Adrenal gland (tissue), 12 donors: ENCODE results near the gene CCDC124. TPM values are rescaled to one million over a fixed set of nuclear protein-coding genes. Genes with fewer than 3 reads are reported as not detected.

Source experiments
- DNase-seq, 7 donors: peaks; one replicate each; pipeline ENCODE4 v3.0.0-alpha.2; 2019 to 2020
- H3K27ac ChIP-seq, 5 donors: fragments of 200-600 bp; sonication (generic) in 4 of 5; 1 replicate in 3 of 5; 2 replicates in 2 of 5; pipeline versions ENCODE4 v1.5.1 to v1.8.0; 2016 to 2020; ENCODE audit warnings: mild to moderate bottlenecking in 1 of 5
- H3K27me3 ChIP-seq: fragments of 200-600 bp; 2 replicates; pipeline ENCODE4 v1.8.0; 2021
- H3K36me3 ChIP-seq, 2 donors: fragments of 200-600 bp; replicated peaks in 1 of 2; 1 replicate in 1 of 2; 2 replicates in 1 of 2; pipeline versions ENCODE4 v1.5.1 to v1.8.0; 2018 to 2022
- H3K4me1 ChIP-seq, 2 donors: fragments of 200-600 bp; replicated peaks in 1 of 2; 1 replicate in 1 of 2; 2 replicates in 1 of 2; pipeline versions ENCODE4 v1.5.1 to v1.8.0; 2018 to 2021
- H3K4me3 ChIP-seq, 4 donors: fragments of 200-600 bp; sonication (generic) in 3 of 4; one replicate each; pipeline ENCODE4 v1.5.1; 2016 to 2018
- H3K9me3 ChIP-seq, 3 donors: fragments of 200-600 bp; sonication (generic) in 1 of 3; replicated peaks in 1 of 3; 1 replicate in 2 of 3; 2 replicates in 1 of 3; pipeline versions ENCODE4 v1.5.1 to v1.8.0; 2016 to 2021
- POLR2A ChIP-seq, 2 donors: fragments of 450-650 bp; IDR thresholded peaks; one replicate each; pipeline ENCODE4 v1.6.1; 2017; ENCODE audit warnings: antibody characterized with exemption in 2 of 2, mild to moderate bottlenecking in 2 of 2, moderate library complexity in 1 of 2
- WGBS, 4 donors: extraction: QIAGEN DNeasy Blood & Tissue Kit in 2 of 4; methylation state at CpG; one replicate each; pipeline versions ENCODE4 v1.1.5 to v1.1.7; 2013 to 2017; 5-methylcytosine and 5-hydroxymethylcytosine counted together
- intact Hi-C, 2 donors: fragments of 100-400 bp; cut with DNase I; formaldehyde crosslinking; loops; one replicate each; pipeline versions ENCODE4 v1.14.1 to v1.15.0; 2022 to 2023
- polyA plus RNA-seq, 3 donors: library from polyadenylated mRNA; stranded (reverse); fragments of 200-250 nt in 2 of 3; fragments of 350-450 nt in 1 of 3; fragmentation: Illumina TruSeq in 1 of 3; extraction: RNeasy Lipid Tissue Mini Kit (QIAGEN cat#74804) in 1 of 3; gene quantifications; one replicate each; pipeline ENCODE4 v1.2.3, GENCODE V29; 2013 to 2014
- total RNA-seq, 9 donors: library from RNA; depleted of rRNA in 4 of 9; stranded (reverse); fragments of >200 nt in 4 of 9; fragments of 120-200 nt in 1 of 9; fragmentation: NEBNext Ultra II Directional in 1 of 9; extraction: Animal tissue kit (Norgen Biotek cat#: 25700) in 1 of 9; gene quantifications; one replicate each; pipeline versions ENCODE4 v1.1.0 to v1.2.4, GENCODE V29; 2013 to 2023
- TF ChIP-seq, protein P1 (sequence below), 6 experiments: fragments of 450-650 bp in 4 of 6; fragments of 200-600 bp in 2 of 6; sonication (generic) in 1 of 6; IDR thresholded peaks; 1 replicate in 5 of 6; 2 replicates in 1 of 6; pipeline versions ENCODE4 v1.5.1 to v1.8.0; 2016 to 2021; ENCODE audit warnings: antibody characterized with exemption in 6 of 6, mild to moderate bottlenecking in 2 of 6, moderate library complexity in 1 of 6
- donor health status: healthy with polysubstance abuse.
- donor health status: Bipolar disorder and iron deficiency.
- donor health status: DM: yes; HTN: yes; CAD: no.
- donor health status: DM: no; HTN: no; CAD: no.
- donor health status: DM: no; HTN: no; CAD: no.
- donor health status: DM: yes; HTN: yes; CAD: no.

The CCDC124 gene
- total and polyA plus RNA-seq, 12 donors, result 11.3 to 143 (median 65.9) TPM

- H3K36me3 ChIP-seq, result no peaks in the 10 kb centered on the region
- WGBS, 4 donors, result 42 to 55% (median 49%) methylated on average over 4 to 7 of the region's 7 CpGs
- H3K27ac ChIP-seq, result no peak overlapping the region
- no peak for TF ChIP-seq POLR2A (IDR thresholded peaks at IDR 0.05)
- TF ChIP-seq, protein P1, sequence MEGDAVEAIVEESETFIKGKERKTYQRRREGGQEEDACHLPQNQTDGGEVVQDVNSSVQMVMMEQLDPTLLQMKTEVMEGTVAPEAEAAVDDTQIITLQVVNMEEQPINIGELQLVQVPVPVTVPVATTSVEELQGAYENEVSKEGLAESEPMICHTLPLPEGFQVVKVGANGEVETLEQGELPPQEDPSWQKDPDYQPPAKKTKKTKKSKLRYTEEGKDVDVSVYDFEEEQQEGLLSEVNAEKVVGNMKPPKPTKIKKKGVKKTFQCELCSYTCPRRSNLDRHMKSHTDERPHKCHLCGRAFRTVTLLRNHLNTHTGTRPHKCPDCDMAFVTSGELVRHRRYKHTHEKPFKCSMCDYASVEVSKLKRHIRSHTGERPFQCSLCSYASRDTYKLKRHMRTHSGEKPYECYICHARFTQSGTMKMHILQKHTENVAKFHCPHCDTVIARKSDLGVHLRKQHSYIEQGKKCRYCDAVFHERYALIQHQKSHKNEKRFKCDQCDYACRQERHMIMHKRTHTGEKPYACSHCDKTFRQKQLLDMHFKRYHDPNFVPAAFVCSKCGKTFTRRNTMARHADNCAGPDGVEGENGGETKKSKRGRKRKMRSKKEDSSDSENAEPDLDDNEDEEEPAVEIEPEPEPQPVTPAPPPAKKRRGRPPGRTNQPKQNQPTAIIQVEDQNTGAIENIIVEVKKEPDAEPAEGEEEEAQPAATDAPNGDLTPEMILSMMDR (IDR thresholded peaks at IDR 0.05), result no peak
- no peak overlapping the region for H3K4me3 ChIP-seq
- no peaks in the 10 kb centered on the region for H3K27me3 ChIP-seq
- H3K4me1 ChIP-seq, result no peaks in the 10 kb centered on the region
- intact Hi-C loops, result no loop called here
- H3K9me3 ChIP-seq, result no peaks in the 10 kb centered on the region
- no peak for DNase-seq
These were observed 44.6 kb upstream of the CCDC124 start for GRCh38 chr19:17888260-17888659.

DNA sequence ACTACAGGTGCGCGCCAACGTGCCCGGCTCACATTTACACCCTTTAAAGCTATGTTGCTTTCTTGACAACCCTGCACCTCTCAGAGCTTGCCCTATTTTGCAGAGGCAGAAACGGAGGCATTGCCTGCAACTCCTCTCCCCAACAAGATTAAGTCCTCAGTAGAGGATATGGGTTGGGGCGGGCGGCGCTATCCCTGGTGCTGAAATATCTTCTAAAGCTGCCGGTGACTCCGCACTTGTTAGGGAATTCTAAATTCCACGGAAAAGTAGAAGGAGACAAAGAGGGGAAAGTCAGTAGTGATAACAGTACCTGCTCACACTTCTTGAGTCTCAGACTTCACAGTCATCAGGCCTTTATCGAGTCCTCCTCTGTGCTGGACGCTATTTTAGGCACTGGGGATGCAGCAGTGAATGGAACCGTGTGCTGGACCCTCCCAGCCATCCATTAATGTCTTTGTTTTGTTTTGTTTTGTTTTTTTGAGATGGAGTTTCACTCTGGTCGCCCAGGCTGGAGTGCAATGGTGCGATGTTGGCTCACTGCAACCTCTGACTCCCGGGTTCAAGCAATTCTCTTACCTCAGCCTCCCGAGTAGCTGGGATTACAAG is 43.1 kb upstream of the CCDC124 start:
- Histone ChIP-seq H3K4me3 (no peak overlapping the region), H3K27me3 (no peaks in the 10 kb centered on the region), H3K36me3 (no peaks in the 10 kb centered on the region), H3K27ac (no peak overlapping the region), H3K4me1 (no peaks in the 10 kb centered on the region), H3K9me3 (no peaks in the 10 kb centered on the region)
- intact Hi-C loops, result no loop called here
- 21 to 36% (median 27%) methylated on average over 18 of the region's 18 CpGs for WGBS, 4 donors
- TF ChIP-seq, protein P1 (IDR thresholded peaks at IDR 0.05), result no peak
- no peak for TF ChIP-seq POLR2A (IDR thresholded peaks at IDR 0.05)
- DNase-seq, result peak in 4 of 7 donors; percentile 38 to 52 (median 42)

GRCh38 chr19:17893766-17894165 is 39.0 kb upstream of the CCDC124 start:
- Histone ChIP-seq H3K27me3 (peaks cover 5% of the 10 kb centered on the region), H3K27ac (no peak overlapping the region), H3K9me3 (no peaks in the 10 kb centered on the region), H3K36me3 (no peaks in the 10 kb centered on the region), H3K4me1 (no peaks in the 10 kb centered on the region), H3K4me3 (no peak overlapping the region)
- DNase-seq, result no peak
- TF ChIP-seq POLR2A (IDR thresholded peaks at IDR 0.05), result no peak
- TF ChIP-seq, protein P1 (IDR thresholded peaks at IDR 0.05), result no peak
- intact Hi-C loops, result no loop called here
- 68 to 79% (median 74%) methylated on average over 8 to 9 of the region's 9 CpGs for WGBS, 4 donors

GRCh38 chr19:17902701-17903100 is 30.1 kb upstream of the CCDC124 start:
- 60 to 66% (median 63%) methylated on average over 6 of the region's 6 CpGs for WGBS, 4 donors
- DNase-seq, result no peak
- H3K4me1 ChIP-seq, result no peaks in the 10 kb centered on the region
- no peak for TF ChIP-seq POLR2A (IDR thresholded peaks at IDR 0.05)
- TF ChIP-seq, protein P1 (IDR thresholded peaks at IDR 0.05), result no peak
- no peak overlapping the region for H3K27ac ChIP-seq
- H3K9me3 ChIP-seq, result no peaks in the 10 kb centered on the region
- H3K4me3 ChIP-seq, result no peak overlapping the region
- H3K36me3 ChIP-seq, result no peaks in the 10 kb centered on the region
- H3K27me3 ChIP-seq, result no peaks in the 10 kb centered on the region
- intact Hi-C loops, result no loop called here
